Stomach (tissue), 4 donors: ENCODE measurements around the gene MYPOP.

ENCODE experiments used
- POLR2A ChIP-seq, 4 donors: fragments of 450-650 bp; IDR thresholded peaks; one replicate each; pipeline ENCODE4 v1.6.1; 2016; ENCODE audit warnings: antibody characterized with exemption in 4 of 4, control low read depth in 2 of 4, mild to moderate bottlenecking in 1 of 4, moderate library complexity in 1 of 4
- POLR2AphosphoS5 ChIP-seq, 3 donors: sonication (generic); formaldehyde crosslinking; IDR thresholded peaks; one replicate each; pipeline ENCODE4 v1.6.1; 2016; ENCODE audit warnings: antibody characterized with exemption in 3 of 3
- TF ChIP-seq, protein P1 (sequence below), 7 experiments: fragments of 450-650 bp in 4 of 7; fragments of 200-600 bp in 3 of 7; sonication (generic) in 3 of 7; IDR thresholded peaks; one replicate each; pipeline ENCODE4 v1.5.1; 2016 to 2019; ENCODE audit warnings: antibody characterized with exemption in 7 of 7, control low read depth in 2 of 7, mild to moderate bottlenecking in 1 of 7

DNA sequence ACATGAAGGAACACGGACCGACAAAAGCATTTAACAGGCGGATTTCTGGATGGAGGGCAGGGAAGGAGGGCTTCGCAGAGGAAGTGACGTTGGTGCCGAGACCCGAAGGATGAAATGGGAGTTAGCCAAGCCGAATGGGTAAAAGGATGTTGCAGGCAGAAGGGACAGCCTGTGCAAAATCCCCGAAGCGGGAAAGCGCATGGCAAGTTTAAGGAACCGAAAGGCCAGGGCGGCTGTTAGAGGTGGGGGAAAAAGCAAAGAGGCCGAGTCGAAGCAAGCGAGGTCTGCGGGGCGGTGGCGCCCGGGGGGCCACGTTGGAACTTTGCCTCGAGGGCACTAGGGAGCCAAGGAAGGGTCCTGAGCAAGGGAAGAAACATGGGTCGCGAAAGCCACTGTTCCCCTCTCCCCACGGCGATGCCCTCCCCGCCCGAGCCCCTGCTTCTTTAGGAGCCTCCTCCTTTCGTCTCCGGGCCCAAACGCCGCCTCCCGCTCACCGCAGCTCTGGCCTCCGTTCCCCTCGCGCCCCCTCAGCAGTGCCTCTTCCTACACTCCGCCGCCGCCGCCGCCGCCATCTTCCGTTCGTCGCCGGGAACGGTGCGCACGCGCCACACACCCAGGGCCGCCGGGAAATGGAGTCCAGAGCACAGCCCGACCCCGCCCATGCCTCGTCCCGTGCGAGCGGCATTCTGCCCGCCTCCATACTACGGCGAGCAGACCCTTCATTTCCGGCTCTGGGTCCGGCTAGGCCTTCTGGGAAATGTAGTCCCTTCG, 39.7 kb downstream of the MYPOP start, which contains the start of gene SYMPK:
- TF ChIP-seq, protein P1, sequence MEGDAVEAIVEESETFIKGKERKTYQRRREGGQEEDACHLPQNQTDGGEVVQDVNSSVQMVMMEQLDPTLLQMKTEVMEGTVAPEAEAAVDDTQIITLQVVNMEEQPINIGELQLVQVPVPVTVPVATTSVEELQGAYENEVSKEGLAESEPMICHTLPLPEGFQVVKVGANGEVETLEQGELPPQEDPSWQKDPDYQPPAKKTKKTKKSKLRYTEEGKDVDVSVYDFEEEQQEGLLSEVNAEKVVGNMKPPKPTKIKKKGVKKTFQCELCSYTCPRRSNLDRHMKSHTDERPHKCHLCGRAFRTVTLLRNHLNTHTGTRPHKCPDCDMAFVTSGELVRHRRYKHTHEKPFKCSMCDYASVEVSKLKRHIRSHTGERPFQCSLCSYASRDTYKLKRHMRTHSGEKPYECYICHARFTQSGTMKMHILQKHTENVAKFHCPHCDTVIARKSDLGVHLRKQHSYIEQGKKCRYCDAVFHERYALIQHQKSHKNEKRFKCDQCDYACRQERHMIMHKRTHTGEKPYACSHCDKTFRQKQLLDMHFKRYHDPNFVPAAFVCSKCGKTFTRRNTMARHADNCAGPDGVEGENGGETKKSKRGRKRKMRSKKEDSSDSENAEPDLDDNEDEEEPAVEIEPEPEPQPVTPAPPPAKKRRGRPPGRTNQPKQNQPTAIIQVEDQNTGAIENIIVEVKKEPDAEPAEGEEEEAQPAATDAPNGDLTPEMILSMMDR (IDR thresholded peaks at IDR 0.05), result peak in 1 of 7 experiments; percentile 11
- TF ChIP-seq POLR2AphosphoS5 (IDR thresholded peaks at IDR 0.05) (peak; percentile 68 to 96 (median 88)), POLR2A (IDR thresholded peaks at IDR 0.05) (no peak)
